ENCODE data around the gene ZXDC. TPM values are rescaled to one million over a fixed set of nuclear protein-coding genes. Genes with fewer than 3 reads are reported as not detected.
A peak's percentile ranks its signal among the peaks of the same experiment; 100 is the strongest.

The ZXDC gene
- total RNA-seq, 1 donor from 2014 or later: 31.8 TPM

DNA sequence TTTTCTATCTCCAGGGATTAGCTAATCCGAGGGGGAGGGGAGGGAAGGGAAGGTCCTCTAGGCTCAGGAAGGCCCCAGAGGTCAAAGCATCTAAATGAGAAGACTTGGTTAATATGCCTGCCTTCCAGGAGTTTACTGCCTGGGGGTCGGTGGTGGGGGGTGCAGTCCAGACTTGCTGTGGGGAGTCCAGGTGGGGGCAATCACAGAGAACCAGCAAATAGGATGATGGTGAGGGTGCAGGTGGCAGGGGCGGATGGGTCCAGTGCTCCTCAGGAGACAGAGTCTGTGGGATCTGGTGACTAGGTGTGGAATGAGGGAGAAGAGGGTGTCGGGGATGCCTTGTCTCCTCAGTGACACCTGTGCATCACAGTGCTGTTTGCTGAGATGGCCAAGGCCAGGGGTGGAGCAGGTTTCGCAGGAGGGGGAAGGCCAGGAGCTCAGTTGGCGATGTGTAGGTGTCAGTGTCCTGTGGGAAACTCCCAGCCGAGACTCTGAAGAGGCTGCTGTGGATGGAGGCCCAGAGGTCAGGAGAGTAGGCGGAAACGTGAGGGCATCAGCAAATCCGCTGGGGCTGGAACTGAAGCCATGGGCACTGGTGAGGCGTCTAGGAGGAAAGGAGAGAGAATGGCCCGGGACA, 72.9 kb downstream of the ZXDC start:
- peak; percentile 75 for DNase-seq (ENCODE audit: extremely low spot score, unreplicated experiment)
- H3K36me3 Mint-ChIP-seq (ENCODE audit: unreplicated experiment): no peaks in the 10 kb centered on the region
- no peaks in the 10 kb centered on the region for H3K9me3 Mint-ChIP-seq (ENCODE audit: unreplicated experiment)
- no peaks in the 10 kb centered on the region for H3K4me1 Mint-ChIP-seq (ENCODE audit: unreplicated experiment)
- H3K27me3 Mint-ChIP-seq (ENCODE audit: unreplicated experiment): peaks cover 36% of the 10 kb centered on the region
- no peak overlapping the region for H3K27ac Mint-ChIP-seq (ENCODE audit: unreplicated experiment)
- TF ChIP-seq, protein P1, sequence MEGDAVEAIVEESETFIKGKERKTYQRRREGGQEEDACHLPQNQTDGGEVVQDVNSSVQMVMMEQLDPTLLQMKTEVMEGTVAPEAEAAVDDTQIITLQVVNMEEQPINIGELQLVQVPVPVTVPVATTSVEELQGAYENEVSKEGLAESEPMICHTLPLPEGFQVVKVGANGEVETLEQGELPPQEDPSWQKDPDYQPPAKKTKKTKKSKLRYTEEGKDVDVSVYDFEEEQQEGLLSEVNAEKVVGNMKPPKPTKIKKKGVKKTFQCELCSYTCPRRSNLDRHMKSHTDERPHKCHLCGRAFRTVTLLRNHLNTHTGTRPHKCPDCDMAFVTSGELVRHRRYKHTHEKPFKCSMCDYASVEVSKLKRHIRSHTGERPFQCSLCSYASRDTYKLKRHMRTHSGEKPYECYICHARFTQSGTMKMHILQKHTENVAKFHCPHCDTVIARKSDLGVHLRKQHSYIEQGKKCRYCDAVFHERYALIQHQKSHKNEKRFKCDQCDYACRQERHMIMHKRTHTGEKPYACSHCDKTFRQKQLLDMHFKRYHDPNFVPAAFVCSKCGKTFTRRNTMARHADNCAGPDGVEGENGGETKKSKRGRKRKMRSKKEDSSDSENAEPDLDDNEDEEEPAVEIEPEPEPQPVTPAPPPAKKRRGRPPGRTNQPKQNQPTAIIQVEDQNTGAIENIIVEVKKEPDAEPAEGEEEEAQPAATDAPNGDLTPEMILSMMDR (IDR thresholded peaks at IDR 0.05): no peak
- H3K4me3 Mint-ChIP-seq (ENCODE audit: unreplicated experiment): no peak overlapping the region

DNA sequence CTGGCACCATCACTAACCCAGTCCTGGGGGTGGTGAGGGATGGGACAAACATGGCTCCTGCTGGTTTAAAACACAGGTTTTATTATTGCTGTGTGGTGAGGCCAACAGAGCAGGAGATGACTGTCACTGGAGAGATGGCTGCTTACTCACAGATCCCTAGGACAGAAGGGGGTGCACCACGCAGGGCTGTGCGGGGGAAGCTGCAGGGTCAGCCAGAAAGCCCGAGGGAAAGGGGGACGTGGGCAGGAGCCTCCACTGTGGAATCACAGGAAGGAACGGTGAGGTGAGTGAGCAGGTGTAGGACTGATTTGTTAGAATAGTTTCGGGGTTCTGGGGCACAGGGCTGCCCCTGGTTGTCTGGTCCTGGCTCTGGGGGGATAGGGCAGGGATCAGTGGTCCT, 73.5 kb downstream of the ZXDC start:
- peak; percentile 69 for DNase-seq (ENCODE audit: extremely low spot score, unreplicated experiment)
- peaks cover 33% of the 10 kb centered on the region for H3K27me3 Mint-ChIP-seq (ENCODE audit: unreplicated experiment)
- H3K27ac Mint-ChIP-seq (ENCODE audit: unreplicated experiment): no peak overlapping the region
- TF ChIP-seq, protein P1 (IDR thresholded peaks at IDR 0.05): no peak
- no peaks in the 10 kb centered on the region for H3K36me3 Mint-ChIP-seq (ENCODE audit: unreplicated experiment)
- no peaks in the 10 kb centered on the region for H3K9me3 Mint-ChIP-seq (ENCODE audit: unreplicated experiment)
- H3K4me3 Mint-ChIP-seq (ENCODE audit: unreplicated experiment): no peak overlapping the region
- H3K4me1 Mint-ChIP-seq (ENCODE audit: unreplicated experiment): no peaks in the 10 kb centered on the region

DNA sequence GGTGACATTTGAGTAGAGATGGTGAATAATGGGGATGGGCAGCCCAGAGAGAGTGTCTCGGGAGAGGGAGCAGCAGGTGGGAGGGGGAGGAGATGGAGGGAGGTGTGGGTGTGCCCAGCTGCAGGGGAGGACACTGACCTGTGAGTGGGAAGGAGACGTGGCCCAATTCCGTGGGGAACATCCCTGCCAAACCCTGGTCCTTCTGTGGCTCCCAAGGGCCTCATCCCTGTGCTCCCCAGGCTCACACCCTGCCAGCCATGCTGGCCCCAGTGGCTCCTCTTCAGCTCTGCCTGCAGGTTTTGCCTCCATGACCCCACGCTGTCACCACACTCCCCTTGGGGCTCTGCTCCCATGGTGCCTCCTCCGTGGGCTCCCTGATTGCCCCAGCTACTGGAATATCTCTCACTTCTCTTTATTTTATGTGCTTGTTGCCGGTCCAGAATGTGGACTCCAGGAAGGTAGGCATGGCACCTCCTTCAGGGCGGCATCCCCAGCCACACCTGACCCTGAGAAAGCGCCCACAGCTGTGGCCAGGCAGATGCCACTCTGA, 74.0 kb downstream of the ZXDC start:
- Mint-ChIP-seq H3K36me3 (ENCODE audit: unreplicated experiment) (no peaks in the 10 kb centered on the region), H3K27me3 (ENCODE audit: unreplicated experiment) (peaks cover 28% of the 10 kb centered on the region), H3K4me3 (ENCODE audit: unreplicated experiment) (no peak overlapping the region), H3K27ac (ENCODE audit: unreplicated experiment) (no peak overlapping the region), H3K9me3 (ENCODE audit: unreplicated experiment) (no peaks in the 10 kb centered on the region), H3K4me1 (ENCODE audit: unreplicated experiment) (no peaks in the 10 kb centered on the region)
- TF ChIP-seq, protein P1 (IDR thresholded peaks at IDR 0.05): no peak
- DNase-seq (ENCODE audit: extremely low spot score, unreplicated experiment): peak; percentile 67

DNA sequence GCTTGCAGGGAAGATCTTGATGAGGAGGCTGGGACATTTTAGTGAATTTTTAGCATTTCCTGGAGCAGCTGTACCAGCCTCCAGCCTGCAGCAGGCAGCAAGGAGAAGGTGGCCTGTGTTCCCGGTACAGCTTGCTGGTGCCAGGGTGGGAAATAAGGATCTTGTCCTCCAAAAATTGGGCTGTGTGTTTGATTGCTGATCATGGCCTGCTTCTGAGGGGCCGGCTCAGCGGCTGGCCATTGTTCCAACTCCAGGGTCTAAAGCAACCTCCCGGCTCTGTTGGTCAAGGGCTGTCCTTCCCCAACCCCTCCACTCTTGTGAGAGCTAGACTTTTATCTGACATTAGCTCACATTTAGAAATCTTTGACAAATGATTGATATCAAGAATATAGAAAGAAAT, 75.9 kb downstream of the ZXDC start:
- DNase-seq (ENCODE audit: extremely low spot score, unreplicated experiment): no peak
- Mint-ChIP-seq H3K27me3 (ENCODE audit: unreplicated experiment) (peaks cover 34% of the 10 kb centered on the region), H3K4me3 (ENCODE audit: unreplicated experiment) (no peak overlapping the region), H3K36me3 (ENCODE audit: unreplicated experiment) (no peaks in the 10 kb centered on the region), H3K4me1 (ENCODE audit: unreplicated experiment) (no peaks in the 10 kb centered on the region), H3K27ac (ENCODE audit: unreplicated experiment) (no peak overlapping the region), H3K9me3 (ENCODE audit: unreplicated experiment) (no peaks in the 10 kb centered on the region)
- TF ChIP-seq, protein P1 (IDR thresholded peaks at IDR 0.05): no peak

DNA sequence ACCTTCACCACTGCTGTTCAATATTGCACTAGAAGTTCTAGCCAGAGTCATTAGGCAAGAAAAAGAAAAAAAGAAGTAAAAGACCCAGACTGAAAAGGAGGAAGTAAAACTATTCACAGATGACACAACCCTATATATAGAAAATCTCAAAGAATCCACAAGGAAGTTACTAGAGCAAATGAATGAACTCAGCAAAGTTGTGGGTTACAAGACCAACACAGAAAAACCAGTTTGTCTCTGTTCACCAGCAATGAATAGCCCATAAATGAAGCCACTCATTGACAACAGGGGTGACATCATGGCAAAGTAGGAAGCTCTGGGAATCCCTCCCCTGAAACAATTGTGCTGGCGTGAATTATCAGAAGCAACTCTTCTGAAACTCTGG, 76.3 kb downstream of the ZXDC start:
- H3K4me1 Mint-ChIP-seq (ENCODE audit: unreplicated experiment): no peaks in the 10 kb centered on the region
- H3K27me3 Mint-ChIP-seq (ENCODE audit: unreplicated experiment): peaks cover 34% of the 10 kb centered on the region
- TF ChIP-seq, protein P1 (IDR thresholded peaks at IDR 0.05): no peak
- H3K9me3 Mint-ChIP-seq (ENCODE audit: unreplicated experiment): no peaks in the 10 kb centered on the region
- no peak overlapping the region for H3K27ac Mint-ChIP-seq (ENCODE audit: unreplicated experiment)
- DNase-seq (ENCODE audit: extremely low spot score, unreplicated experiment): no peak
- no peaks in the 10 kb centered on the region for H3K36me3 Mint-ChIP-seq (ENCODE audit: unreplicated experiment)
- no peak overlapping the region for H3K4me3 Mint-ChIP-seq (ENCODE audit: unreplicated experiment)

All from osteocyte (in vitro differentiated cells).